GM12878 (cell line): Measurements from ENCODE around the gene RNU6-9. TPM values are rescaled to one million over a fixed set of nuclear protein-coding genes. Genes with fewer than 3 reads are reported as not detected.

Source experiments
- BCL11A ChIP-seq: IDR thresholded peaks from 2 replicates; pipeline ENCODE4 v1.6.1; 2011; ENCODE audit warnings: low read depth, low read length
- BRCA1 ChIP-seq: IDR thresholded peaks from 2 replicates; pipeline ENCODE4 v1.6.1; 2011; ENCODE audit warnings: low read depth, low read length, improper control_type of control experiment
- CHD1 ChIP-seq: IDR thresholded peaks from 2 replicates; pipeline ENCODE4 v1.6.1; 2012; ENCODE audit warnings: low read depth, low read length, improper control_type of control experiment
- ELK1 ChIP-seq: IDR thresholded peaks from 2 replicates; pipeline ENCODE4 v1.6.1; 2012; ENCODE audit warnings: low read depth, low read length, improper control_type of control experiment
- ETV6 ChIP-seq, 2 experiments: fragments of 450-650 bp in 1 of 2; IDR thresholded peaks in 1 of 2; conservative IDR thresholded peaks in 1 of 2; 2 replicates each; pipeline ENCODE4 v1.6.1; 2014; ENCODE audit warnings: antibody characterized with exemption in 1 of 2, borderline replicate concordance in 1 of 2, low read depth in 1 of 2, mild to moderate bottlenecking in 1 of 2, moderate library complexity in 1 of 2
- EZH2 ChIP-seq: IDR thresholded peaks from 2 replicates; pipeline ENCODE4 v1.6.1; 2012; ENCODE audit warnings: low read depth, mild to moderate bottlenecking, control low read depth, inconsistent platforms, low read length, borderline replicate concordance; ENCODE audit not compliant: control insufficient read depth
- HCFC1 ChIP-seq: fragments of 150-350 bp; IDR thresholded peaks from 2 replicates; pipeline ENCODE4 v1.6.1; 2014; ENCODE audit warnings: low read length
- NRF1 ChIP-seq: conservative IDR thresholded peaks from 2 replicates; pipeline ENCODE4 v1.6.1; 2011; ENCODE audit warnings: mild to moderate bottlenecking, low read depth, low read length, improper control_type of control experiment
- PAX5 ChIP-seq: IDR thresholded peaks from 2 replicates; pipeline ENCODE4 v1.6.1; 2011; ENCODE audit warnings: low read depth, low read length, borderline replicate concordance
- POU2F2 ChIP-seq: IDR thresholded peaks from 3 replicates; pipeline ENCODE4 v1.6.1; 2011; ENCODE audit warnings: low read depth, mild to moderate bottlenecking, low read length, borderline replicate concordance
- RAD21 ChIP-seq: IDR thresholded peaks from 2 replicates; pipeline ENCODE4 v1.6.1; 2011; ENCODE audit warnings: mild to moderate bottlenecking, low read depth, low read length, moderate library complexity; ENCODE audit not compliant: insufficient read depth
- RB1 ChIP-seq: fragments of 450-650 bp; formaldehyde crosslinking; IDR thresholded peaks from 2 replicates; pipeline ENCODE4 v1.6.1; 2017; ENCODE audit warnings: mild to moderate bottlenecking, borderline replicate concordance
- RFX5 ChIP-seq: IDR thresholded peaks from 2 replicates; pipeline ENCODE4 v1.6.1; 2011; ENCODE audit warnings: low read depth, low read length, improper control_type of control experiment
- SUZ12 ChIP-seq: fragments of 200-600 bp; sonication (generic); IDR thresholded peaks from one replicate; pipeline ENCODE4 v1.6.1; 2018; ENCODE audit warnings: antibody characterized with exemption, mild to moderate bottlenecking; ENCODE audit not compliant: unreplicated experiment
- TBL1XR1 ChIP-seq: IDR thresholded peaks from 2 replicates; pipeline ENCODE4 v1.6.1; 2012; ENCODE audit warnings: low read depth, low read length, improper control_type of control experiment
- YBX1 ChIP-seq: fragments of 450-650 bp; IDR thresholded peaks from 2 replicates; pipeline ENCODE4 v1.6.1; 2016; ENCODE audit warnings: antibody characterized with exemption
- ZBTB40 ChIP-seq: fragments of 450-650 bp; IDR thresholded peaks from 2 replicates; pipeline ENCODE4 v1.6.1; 2016; ENCODE audit warnings: mild to moderate bottlenecking, moderate library complexity, borderline replicate concordance
- ZNF622 ChIP-seq: fragments of 450-650 bp; IDR thresholded peaks from 2 replicates; pipeline ENCODE4 v1.6.1; 2017; ENCODE audit warnings: mild to moderate bottlenecking, inconsistent platforms
- polyA plus RNA-seq, 11 experiments: library from polyadenylated mRNA; depleted of rRNA in 4 of 11; unstranded in 6 of 11; stranded (reverse) in 5 of 11; fragments of >200 nt; fragmentation: Nextera tagmentation in 4 of 11; fragmentation: Illumina TruSeq in 1 of 11; extraction: Ambion mirVana in 4 of 11; extraction: Trizol in 1 of 11; gene quantifications; 1 replicate in 1 of 11; 2 replicates in 10 of 11; pipeline versions ENCODE4 v1.2.1 to v1.2.3, GENCODE V29; 2011 to 2016; ENCODE audit warnings: inconsistent platforms in 2 of 11, missing spikeins in 2 of 11, low read depth in 1 of 11
- total RNA-seq, 4 experiments: library from RNA; depleted of rRNA in 3 of 4; stranded (reverse); fragments of >200 nt in 3 of 4; fragmentation: Illumina TruSeq in 1 of 4; extraction: Trizol in 1 of 4; gene quantifications; 2 replicates each; pipeline versions ENCODE4 v1.2.1 to v1.2.3, GENCODE V29; 2013 to 2021
- TF ChIP-seq, protein P1 (sequence below): fragments of 150-350 bp; IDR thresholded peaks from 2 replicates; pipeline ENCODE4 v1.6.1; 2014; ENCODE audit warnings: mild to moderate bottlenecking, low read depth, low read length

The RNU6-9 gene
- total and polyA plus RNA-seq, 10 of the 15 experiments (the other 5 are each of a cell fraction or from before 2014, with no cell fraction given): not detected

DNA sequence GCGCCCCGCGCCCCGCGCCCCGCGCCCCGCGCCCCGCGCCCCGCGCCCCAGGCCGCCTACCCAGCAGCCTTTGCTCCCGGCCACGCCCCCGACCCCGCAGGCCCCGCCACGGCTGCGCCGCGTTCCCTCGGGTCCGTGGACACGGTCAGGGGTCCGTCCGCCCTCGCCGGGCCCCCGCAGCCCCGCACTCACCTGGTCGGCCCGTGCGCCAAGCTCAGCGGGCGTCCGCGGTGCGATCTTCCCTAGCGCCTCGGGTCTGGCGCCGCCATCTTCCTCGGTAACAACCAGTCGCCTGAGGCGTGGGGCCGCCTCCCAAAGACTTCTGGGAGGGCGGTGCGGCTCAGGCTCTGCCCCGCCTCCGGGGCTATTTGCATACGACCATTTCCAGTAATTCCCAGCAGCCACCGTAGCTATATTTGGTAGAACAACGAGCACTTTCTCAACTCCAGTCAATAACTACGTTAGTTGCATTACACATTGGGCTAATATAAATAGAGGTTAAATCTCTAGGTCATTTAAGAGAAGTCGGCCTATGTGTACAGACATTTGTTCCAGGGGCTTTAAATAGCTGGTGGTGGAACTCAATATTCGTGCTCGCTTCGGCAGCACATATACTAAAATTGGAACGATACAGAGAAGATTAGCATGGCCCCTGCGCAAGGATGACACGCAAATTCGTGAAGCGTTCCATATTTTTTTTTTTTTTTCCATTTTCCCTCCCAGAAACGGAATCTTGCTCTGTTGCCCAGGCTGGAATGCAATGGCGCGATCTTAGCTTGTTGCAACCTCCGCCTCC, at the start of gene RNU6-9, which contains the start of gene MED16 (continued):
- TF ChIP-seq ZBTB40 (peak; percentile 88; the same call in 1 of the 2 replicates), BCL11A (no peak), CHD1 (no peak), RAD21 (no peak), ETV6 (conservative IDR thresholded peaks at IDR 0.05 in 1 of 2, IDR thresholded peaks at IDR 0.05 in 1 of 2; ENCODE audit: borderline replicate concordance in 1 of 2, low read depth in 1 of 2) (no peak), PAX5 (no peak), BRCA1 (no peak), EZH2 (no peak), RFX5 (no peak), RB1 (peak; percentile 84; the same call in 1 of the 2 replicates), TBL1XR1 (peak; percentile 76; the same call in 1 of the 2 replicates), ELK1 (no peak), HCFC1 (no peak; the same call in 1 of the 2 replicates), YBX1 (no peak), POU2F2 (peak; percentile 99), SUZ12 (no peak), ZNF622 (no peak), NRF1 (no peak)
- TF ChIP-seq, protein P1, sequence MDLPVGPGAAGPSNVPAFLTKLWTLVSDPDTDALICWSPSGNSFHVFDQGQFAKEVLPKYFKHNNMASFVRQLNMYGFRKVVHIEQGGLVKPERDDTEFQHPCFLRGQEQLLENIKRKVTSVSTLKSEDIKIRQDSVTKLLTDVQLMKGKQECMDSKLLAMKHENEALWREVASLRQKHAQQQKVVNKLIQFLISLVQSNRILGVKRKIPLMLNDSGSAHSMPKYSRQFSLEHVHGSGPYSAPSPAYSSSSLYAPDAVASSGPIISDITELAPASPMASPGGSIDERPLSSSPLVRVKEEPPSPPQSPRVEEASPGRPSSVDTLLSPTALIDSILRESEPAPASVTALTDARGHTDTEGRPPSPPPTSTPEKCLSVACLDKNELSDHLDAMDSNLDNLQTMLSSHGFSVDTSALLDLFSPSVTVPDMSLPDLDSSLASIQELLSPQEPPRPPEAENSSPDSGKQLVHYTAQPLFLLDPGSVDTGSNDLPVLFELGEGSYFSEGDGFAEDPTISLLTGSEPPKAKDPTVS: no peak
